Liver (tissue), 9 donors: ENCODE results near the gene NAT9. TPM values are rescaled to one million over a fixed set of nuclear protein-coding genes. Genes with fewer than 3 reads are reported as not detected.

Source experiments
- DNase-seq: peaks from one replicate; pipeline ENCODE4 v3.0.0-alpha.2; 2017; ENCODE audit warnings: low spot score
- H3K27ac ChIP-seq, 2 donors: one replicate each; pipeline ENCODE4 v1.7.0; 2013; ENCODE audit warnings: inconsistent platforms in 2 of 2, low read length in 2 of 2, control low read depth in 1 of 2, low read depth in 1 of 2, mild to moderate bottlenecking in 1 of 2
- H3K27me3 ChIP-seq, 4 donors: one replicate each; pipeline versions ENCODE4 v1.6.1 to v1.7.0; 2013; ENCODE audit warnings: low read length in 3 of 4, inconsistent platforms in 1 of 4, mild to moderate bottlenecking in 1 of 4, moderate library complexity in 1 of 4; ENCODE audit not compliant: control insufficient read depth in 4 of 4, insufficient read depth in 4 of 4
- H3K36me3 ChIP-seq, 4 donors: one replicate each; pipeline versions ENCODE4 v1.6.1 to v1.7.0; 2013; ENCODE audit warnings: low read length in 3 of 4, mild to moderate bottlenecking in 3 of 4, low read depth in 1 of 4, moderate library complexity in 1 of 4; ENCODE audit not compliant: control insufficient read depth in 4 of 4, insufficient read depth in 3 of 4
- H3K4me1 ChIP-seq, 4 donors: one replicate each; pipeline versions ENCODE4 v1.6.1 to v1.7.0; 2013; ENCODE audit warnings: low read length in 3 of 4, mild to moderate bottlenecking in 3 of 4, moderate library complexity in 1 of 4; ENCODE audit not compliant: control insufficient read depth in 4 of 4, insufficient read depth in 4 of 4
- H3K4me3 ChIP-seq, 3 donors: one replicate each; pipeline versions ENCODE4 v1.6.1 to v1.7.0; 2013; ENCODE audit warnings: low read length in 3 of 3, control low read depth in 1 of 3, low read depth in 1 of 3, mild to moderate bottlenecking in 1 of 3
- H3K9ac ChIP-seq, 2 donors: one replicate each; pipeline ENCODE4 v1.7.0; 2013; ENCODE audit warnings: low read length in 2 of 2, mild to moderate bottlenecking in 2 of 2, moderate library complexity in 2 of 2, control low read depth in 1 of 2, low read depth in 1 of 2
- H3K9me3 ChIP-seq, 4 donors: one replicate each; pipeline versions ENCODE4 v1.6.1 to v1.7.0; 2013; ENCODE audit warnings: low read length in 3 of 4; ENCODE audit not compliant: control insufficient read depth in 4 of 4
- CTCF ChIP-seq: fragments of 150-350 bp; IDR thresholded peaks from 2 replicates; pipeline ENCODE4 v1.5.1; 2017; ENCODE audit warnings: improper control_type of control experiment, low read depth, low read length; ENCODE audit not compliant: missing input control
- EGR1 ChIP-seq, 2 donors: IDR thresholded peaks; 2 replicates each; pipeline ENCODE4 v1.6.1; 2016 to 2018; ENCODE audit warnings: antibody characterized with exemption in 2 of 2, low read depth in 2 of 2
- FOXA1 ChIP-seq: IDR thresholded peaks from 2 replicates; pipeline ENCODE4 v1.6.1; 2016; ENCODE audit warnings: antibody characterized with exemption
- FOXA2 ChIP-seq: IDR thresholded peaks from 2 replicates; pipeline ENCODE4 v1.6.1; 2016; ENCODE audit warnings: antibody characterized with exemption
- GABPA ChIP-seq, 2 donors: IDR thresholded peaks in 1 of 2; conservative IDR thresholded peaks in 1 of 2; 2 replicates each; pipeline ENCODE4 v1.6.1; 2016; ENCODE audit warnings: antibody characterized with exemption in 2 of 2, mild to moderate bottlenecking in 1 of 2, moderate library complexity in 1 of 2
- HNF4G ChIP-seq: IDR thresholded peaks from 2 replicates; pipeline ENCODE4 v1.6.1; 2016; ENCODE audit warnings: antibody characterized with exemption
- JUND ChIP-seq, 2 donors: IDR thresholded peaks; 2 replicates each; pipeline ENCODE4 v1.6.1; 2016; ENCODE audit warnings: antibody characterized with exemption in 2 of 2
- NR2F2 ChIP-seq: IDR thresholded peaks from 2 replicates; pipeline ENCODE4 v1.6.1; 2016; ENCODE audit warnings: antibody characterized with exemption
- RAD21 ChIP-seq, 2 donors: IDR thresholded peaks; 2 replicates each; pipeline ENCODE4 v1.6.1; 2016; ENCODE audit warnings: antibody characterized with exemption in 2 of 2, mild to moderate bottlenecking in 2 of 2
- REST ChIP-seq: IDR thresholded peaks from 2 replicates; pipeline ENCODE4 v1.6.1; 2016; ENCODE audit warnings: antibody characterized with exemption, mild to moderate bottlenecking
- RXRA ChIP-seq, 2 donors: IDR thresholded peaks; 2 replicates each; pipeline ENCODE4 v1.6.1; 2017 to 2018; ENCODE audit warnings: antibody characterized with exemption in 2 of 2, mild to moderate bottlenecking in 1 of 2
- SP1 ChIP-seq: IDR thresholded peaks from 2 replicates; pipeline ENCODE4 v1.6.1; 2018; ENCODE audit warnings: antibody characterized with exemption, mild to moderate bottlenecking
- TAF1 ChIP-seq: conservative IDR thresholded peaks from 2 replicates; pipeline ENCODE4 v1.6.1; 2016; ENCODE audit warnings: antibody characterized with exemption, mild to moderate bottlenecking
- YY1 ChIP-seq: IDR thresholded peaks from 2 replicates; pipeline ENCODE4 v1.6.1; 2016; ENCODE audit warnings: antibody characterized with exemption, mild to moderate bottlenecking
- WGBS: extraction: QIAGEN DNeasy Blood & Tissue Kit; methylation state at CpG from one replicate; pipeline ENCODE4 v1.1.7; 2013; 5-methylcytosine and 5-hydroxymethylcytosine counted together
- polyA plus RNA-seq, 2 donors: library from polyadenylated mRNA; stranded (reverse) in 1 of 2; unstranded in 1 of 2; fragments of 200-250 nt in 1 of 2; fragments of >200 nt in 1 of 2; fragmentation: Nextera tagmentation in 1 of 2; extraction: Ambion mirVana in 1 of 2; gene quantifications; one replicate each; pipeline versions ENCODE4 v1.2.1 to v1.2.3, GENCODE V29; 2013 to 2015
- total RNA-seq, 2 donors: library from RNA; depleted of rRNA; stranded (reverse); fragments of >200 nt; gene quantifications; one replicate each; pipeline ENCODE4 v1.2.3, GENCODE V29; 2014
- TF ChIP-seq, protein P1 (sequence below): IDR thresholded peaks from 2 replicates; pipeline ENCODE4 v1.6.1; 2016; ENCODE audit warnings: antibody characterized with exemption
- donor health status: healthy.
- donor health status: healthy.
- donor health status: healthy.
- donor health status: healthy.
- donor health status: healthy.

Gene NAT9
- total and polyA plus RNA-seq, 4 donors = 8.1 to 25.5 (median 17.1) TPM

DNA sequence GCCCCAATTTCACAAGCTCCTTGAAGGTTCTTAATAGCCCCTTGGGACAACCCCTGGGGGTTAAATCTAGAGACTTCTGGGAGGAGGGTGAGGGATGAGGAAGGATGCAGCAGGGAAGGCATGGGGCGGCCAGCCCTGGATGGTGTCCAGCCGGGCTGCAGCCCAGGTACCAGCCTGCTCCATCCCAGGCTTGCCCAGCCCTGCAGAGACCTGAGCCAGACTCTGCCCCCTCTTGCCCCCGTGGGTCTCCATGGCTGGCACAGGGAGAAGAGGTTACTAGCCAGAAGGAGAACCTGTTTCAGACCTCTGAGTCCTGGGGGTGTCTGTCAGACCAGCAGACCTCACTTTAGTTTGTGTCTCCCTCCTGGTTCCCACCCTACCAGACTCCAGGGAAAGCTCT lies 19.3 kb downstream of the NAT9 start:
- no peak for TF ChIP-seq JUND (IDR thresholded peaks at IDR 0.05)
- no peak for TF ChIP-seq FOXA2
- no peak for TF ChIP-seq FOXA1
- TF ChIP-seq HNF4G = no peak
- no peak for TF ChIP-seq TAF1
- TF ChIP-seq GABPA (IDR thresholded peaks at IDR 0.05 in 1 of 2, conservative IDR thresholded peaks at IDR 0.05 in 1 of 2) = no peak
- no peak for TF ChIP-seq REST
- no peak for TF ChIP-seq RAD21 (IDR thresholded peaks at IDR 0.05)
- no peak for TF ChIP-seq EGR1 (IDR thresholded peaks at IDR 0.05; ENCODE audit: low read depth in 2 of 2)
- no peak for TF ChIP-seq RXRA (IDR thresholded peaks at IDR 0.05)
- TF ChIP-seq SP1 = no peak
- TF ChIP-seq, protein P1, sequence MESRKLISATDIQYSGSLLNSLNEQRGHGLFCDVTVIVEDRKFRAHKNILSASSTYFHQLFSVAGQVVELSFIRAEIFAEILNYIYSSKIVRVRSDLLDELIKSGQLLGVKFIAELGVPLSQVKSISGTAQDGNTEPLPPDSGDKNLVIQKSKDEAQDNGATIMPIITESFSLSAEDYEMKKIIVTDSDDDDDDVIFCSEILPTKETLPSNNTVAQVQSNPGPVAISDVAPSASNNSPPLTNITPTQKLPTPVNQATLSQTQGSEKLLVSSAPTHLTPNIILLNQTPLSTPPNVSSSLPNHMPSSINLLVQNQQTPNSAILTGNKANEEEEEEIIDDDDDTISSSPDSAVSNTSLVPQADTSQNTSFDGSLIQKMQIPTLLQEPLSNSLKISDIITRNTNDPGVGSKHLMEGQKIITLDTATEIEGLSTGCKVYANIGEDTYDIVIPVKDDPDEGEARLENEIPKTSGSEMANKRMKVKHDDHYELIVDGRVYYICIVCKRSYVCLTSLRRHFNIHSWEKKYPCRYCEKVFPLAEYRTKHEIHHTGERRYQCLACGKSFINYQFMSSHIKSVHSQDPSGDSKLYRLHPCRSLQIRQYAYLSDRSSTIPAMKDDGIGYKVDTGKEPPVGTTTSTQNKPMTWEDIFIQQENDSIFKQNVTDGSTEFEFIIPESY = no peak
- no peak for TF ChIP-seq NR2F2

DNA sequence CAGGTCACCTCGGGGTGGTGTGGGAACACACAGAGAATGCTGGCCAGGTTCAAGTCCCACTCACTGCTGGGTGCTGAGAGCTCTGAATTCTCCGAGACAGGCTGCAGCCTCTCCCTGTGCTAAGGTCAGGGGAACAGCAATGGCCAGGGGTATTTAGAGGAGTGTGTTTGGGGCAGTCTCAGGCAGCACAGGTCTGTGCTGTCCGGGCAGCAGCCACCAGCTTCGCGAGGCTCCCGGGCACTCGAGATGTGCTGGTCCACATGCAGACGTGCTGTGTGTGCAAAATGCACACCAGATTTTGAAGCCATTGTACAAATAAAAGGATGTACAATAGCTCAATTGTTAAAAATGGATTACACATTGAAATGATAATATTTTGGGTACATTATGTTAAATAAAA lies 20.6 kb downstream of the NAT9 start:
- 75% methylated on average over 8 of the region's 8 CpGs for WGBS
- Histone ChIP-seq H3K27me3 (no peaks in the 10 kb centered on the region), H3K9ac (no peak overlapping the region), H3K27ac (no peak overlapping the region), H3K36me3 (no peaks in the 10 kb centered on the region), H3K4me3 (no peak overlapping the region), H3K9me3 (no peaks in the 10 kb centered on the region), H3K4me1 (peaks cover 49 to 88% (median 78%) of the 10 kb centered on the region in 4 donors)
- no peak for TF ChIP-seq HNF4G
- no peak for TF ChIP-seq GABPA (IDR thresholded peaks at IDR 0.05 in 1 of 2, conservative IDR thresholded peaks at IDR 0.05 in 1 of 2)
- no peak for TF ChIP-seq YY1
- no peak for TF ChIP-seq CTCF
- TF ChIP-seq EGR1 (IDR thresholded peaks at IDR 0.05; ENCODE audit: low read depth in 2 of 2) = no peak
- no peak for TF ChIP-seq FOXA1
- DNase-seq = no peak

More for the DNA sequence above, 19.3 kb downstream of the NAT9 start:
- Histone ChIP-seq H3K27me3 (no peaks in the 10 kb centered on the region), H3K4me3 (no peak overlapping the region), H3K4me1 (peaks cover 58 to 91% (median 81%) of the 10 kb centered on the region in 4 donors), H3K9me3 (no peaks in the 10 kb centered on the region), H3K27ac (peak overlapping the region; percentile 75 to 76), H3K36me3 (no peaks in the 10 kb centered on the region), H3K9ac (no peak overlapping the region)
- WGBS = 38% methylated on average over 3 of the region's 3 CpGs
- no peak for DNase-seq
